Measurements from ENCODE around the gene S100PBP.

The S100PBP gene

GRCh38 chr1:32830092-32830852 is 12.8 kb downstream of the S100PBP start:
- no peak for DNase-seq

GRCh38 chr1:32831878-32832277 is 14.4 kb downstream of the S100PBP start:
- no peak for DNase-seq

- DNase-seq: no peak
These were observed 31.1 kb downstream of the S100PBP start for GRCh38 chr1:32848354-32849063.

GRCh38 chr1:32855861-32856617 is 38.6 kb downstream of the S100PBP start:
- DNase-seq: no peak

- no peak for DNase-seq
These were observed 40.7 kb downstream of the S100PBP start for GRCh38 chr1:32858136-32858535.

GRCh38 chr1:32858791-32859190 is 41.3 kb downstream of the S100PBP start:
- no peak for DNase-seq

- no peak for DNase-seq
These were observed 42.5 kb downstream of the S100PBP start for GRCh38 chr1:32859915-32860314.

GRCh38 chr1:32860566-32860965 is 43.1 kb downstream of the S100PBP start:
- no peak for DNase-seq

- no peak for DNase-seq
These were observed 44.6 kb downstream of the S100PBP start for GRCh38 chr1:32861904-32862695.

GRCh38 chr1:32863218-32863880 is 45.9 kb downstream of the S100PBP start:
- DNase-seq: no peak

GRCh38 chr1:32863881-32864245 is 46.4 kb downstream of the S100PBP start:
- DNase-seq: no peak

GRCh38 chr1:32864375-32865019 is 47.0 kb downstream of the S100PBP start:
- no peak for DNase-seq

GRCh38 chr1:32865639-32866405 is 48.4 kb downstream of the S100PBP start:
- DNase-seq: no peak

GRCh38 chr1:32867151-32867550 is 49.7 kb downstream of the S100PBP start:
- DNase-seq: no peak

- no peak for DNase-seq
These were observed 50.2 kb downstream of the S100PBP start for GRCh38 chr1:32867671-32868070.

GRCh38 chr1:32868085-32868484 is 50.6 kb downstream of the S100PBP start:
- DNase-seq: no peak

GRCh38 chr1:32868806-32869455 is 51.5 kb downstream of the S100PBP start:
- DNase-seq: no peak

GRCh38 chr1:32869923-32870614 is 52.6 kb downstream of the S100PBP start:
- DNase-seq: no peak

GRCh38 chr1:32870615-32871363 is 53.3 kb downstream of the S100PBP start, which contains the start of gene FNDC5:
FNDC5 (minus strand) TSS chr1:32870912.
- no peak for DNase-seq
